Mesenchymal stem cell (in vitro differentiated cells and primary cell): ENCODE data around the gene COL4A5.

Experiments used
- DNase-seq: peaks from one replicate; pipeline ENCODE4 v3.0.0-alpha.2; 2013
- H2AFZ ChIP-seq: one replicate; pipeline ENCODE4 v1.6.1; 2013; ENCODE audit warnings: low read depth, mild to moderate bottlenecking, control low read depth, inconsistent platforms, low read length, moderate library complexity
- H2AK5ac ChIP-seq: 2 replicates; pipeline ENCODE4 v1.6.1; 2013; ENCODE audit warnings: low read length, moderate library complexity, mild to moderate bottlenecking, inconsistent platforms; ENCODE audit not compliant: severe bottlenecking
- H2BK120ac ChIP-seq: one replicate; pipeline ENCODE4 v1.6.1; 2013; ENCODE audit warnings: low read depth, mild to moderate bottlenecking, inconsistent platforms, low read length, moderate library complexity
- H2BK12ac ChIP-seq, 2 experiments: one replicate each; pipeline ENCODE4 v1.6.1; 2013; ENCODE audit warnings: inconsistent platforms in 2 of 2, low read length in 2 of 2, mild to moderate bottlenecking in 2 of 2, moderate library complexity in 2 of 2, control low read depth in 1 of 2
- H2BK15ac ChIP-seq: one replicate; pipeline ENCODE4 v1.6.1; 2013; ENCODE audit warnings: mild to moderate bottlenecking, low read depth, inconsistent platforms; ENCODE audit not compliant: poor library complexity, severe bottlenecking
- H2BK5ac ChIP-seq: 2 replicates; pipeline ENCODE4 v1.6.1; 2013; ENCODE audit warnings: low read depth, mild to moderate bottlenecking, low read length, control low read depth, inconsistent platforms; ENCODE audit not compliant: poor library complexity, severe bottlenecking
- H3K14ac ChIP-seq, 2 experiments: one replicate each; pipeline ENCODE4 v1.6.1; 2013; ENCODE audit warnings: inconsistent platforms in 2 of 2, low read length in 2 of 2, control low read depth in 1 of 2, mild to moderate bottlenecking in 1 of 2, moderate library complexity in 1 of 2
- H3K18ac ChIP-seq, 2 experiments: one replicate each; pipeline ENCODE4 v1.6.1; 2013; ENCODE audit warnings: inconsistent platforms in 2 of 2, low read length in 2 of 2, control low read depth in 1 of 2, low read depth in 1 of 2, mild to moderate bottlenecking in 1 of 2
- H3K23ac ChIP-seq, 2 experiments: one replicate each; pipeline ENCODE4 v1.6.1; 2013; ENCODE audit warnings: inconsistent platforms in 2 of 2, low read length in 2 of 2, mild to moderate bottlenecking in 2 of 2, moderate library complexity in 2 of 2, control low read depth in 1 of 2
- H3K27ac ChIP-seq: 2 replicates; pipeline ENCODE4 v1.5.1; 2013; ENCODE audit warnings: mild to moderate bottlenecking, moderate library complexity, low read length, control low read depth, inconsistent platforms; ENCODE audit not compliant: poor library complexity, severe bottlenecking
- H3K27me3 ChIP-seq, 2 experiments: 2 replicates each; pipeline versions ENCODE4 v1.6.1 to v1.7.0; 2013; ENCODE audit warnings: low read length in 2 of 2, mild to moderate bottlenecking in 2 of 2, moderate library complexity in 2 of 2, control low read depth in 1 of 2, inconsistent platforms in 1 of 2; ENCODE audit not compliant: control insufficient read depth in 1 of 2, insufficient read depth in 1 of 2
- H3K36me3 ChIP-seq, 2 experiments: 2 replicates each; pipeline versions ENCODE4 v1.6.1 to v1.7.0; 2013; ENCODE audit warnings: low read length in 2 of 2, control low read depth in 1 of 2, inconsistent platforms in 1 of 2, low read depth in 1 of 2, mild to moderate bottlenecking in 1 of 2; ENCODE audit not compliant: insufficient read depth in 2 of 2, control insufficient read depth in 1 of 2
- H3K4ac ChIP-seq, 2 experiments: one replicate each; pipeline ENCODE4 v1.6.1; 2013; ENCODE audit warnings: inconsistent platforms in 2 of 2, low read length in 2 of 2, mild to moderate bottlenecking in 2 of 2, moderate library complexity in 2 of 2, control low read depth in 1 of 2, low read depth in 1 of 2
- H3K4me1 ChIP-seq: 2 replicates; pipeline ENCODE4 v1.6.1; 2013; ENCODE audit warnings: low read depth, low read length, control low read depth; ENCODE audit not compliant: control insufficient read depth, insufficient read depth
- H3K4me2 ChIP-seq: 2 replicates; pipeline ENCODE4 v1.6.1; 2013; ENCODE audit warnings: low read length, mild to moderate bottlenecking, inconsistent platforms; ENCODE audit not compliant: poor library complexity, severe bottlenecking
- H3K4me3 ChIP-seq, 2 experiments: 2 replicates each; pipeline versions ENCODE4 v1.5.1 to v1.7.0; 2013; ENCODE audit warnings: low read length in 2 of 2, mild to moderate bottlenecking in 2 of 2, control low read depth in 1 of 2, low read depth in 1 of 2; ENCODE audit not compliant: insufficient read depth in 1 of 2
- H3K79me1 ChIP-seq: replicated peaks from 2 replicates; pipeline ENCODE4 v1.6.1; 2013; ENCODE audit warnings: mild to moderate bottlenecking, control low read depth, low read length, inconsistent platforms; ENCODE audit not compliant: poor library complexity, severe bottlenecking
- H3K9ac ChIP-seq: 2 replicates; pipeline ENCODE4 v1.7.0; 2013; ENCODE audit warnings: mild to moderate bottlenecking, low read length, moderate library complexity
- H3K9me3 ChIP-seq: 2 replicates; pipeline ENCODE4 v1.7.0; 2013; ENCODE audit warnings: mild to moderate bottlenecking, low read length; ENCODE audit not compliant: control insufficient read depth
- H4K8ac ChIP-seq: one replicate; pipeline ENCODE4 v1.6.1; 2013; ENCODE audit warnings: inconsistent platforms, mild to moderate bottlenecking, low read length, moderate library complexity
- H4K91ac ChIP-seq: one replicate; pipeline ENCODE4 v1.6.1; 2013; ENCODE audit warnings: mild to moderate bottlenecking, low read length, inconsistent platforms
- WGBS: methylation state at CpG from one replicate; pipeline ENCODE4 v1.1.7; 2013; ENCODE audit warnings: mixed read lengths; 5-methylcytosine and 5-hydroxymethylcytosine counted together

Gene COL4A5

GRCh38 chrX:108415891-108416290, 23.7 kb upstream of the COL4A5 start:
- Histone ChIP-seq H3K18ac (no peak overlapping the region), H3K4me3 (no peak overlapping the region), H3K23ac (no peak overlapping the region), H2BK5ac (no peak overlapping the region), H3K4me1 (no peaks in the 10 kb centered on the region), H3K27ac (no peak overlapping the region), H3K79me1 (no peaks in the 10 kb centered on the region), H2BK120ac (no peak overlapping the region), H3K27me3 (peaks cover 0 to 12% of the 10 kb centered on the region in 2 experiments), H3K9me3 (no peaks in the 10 kb centered on the region), H2BK15ac (no peak overlapping the region), H4K8ac (no peak overlapping the region), H4K91ac (no peak overlapping the region), H3K36me3 (no peaks in the 10 kb centered on the region), H3K14ac (no peak overlapping the region), H3K4me2 (no peak overlapping the region), H2AFZ (no peak overlapping the region), H2AK5ac (no peak overlapping the region), H3K9ac (no peak overlapping the region), H3K4ac (no peak overlapping the region), H2BK12ac (no peak overlapping the region)
- DNase-seq: peak; percentile 28
- 75% methylated on average over 2 of the region's 2 CpGs for WGBS

GRCh38 chrX:108417257-108417656, 22.4 kb upstream of the COL4A5 start:
- Histone ChIP-seq H3K4me3 (no peak overlapping the region), H3K23ac (no peak overlapping the region), H2BK12ac (no peak overlapping the region), H3K14ac (no peak overlapping the region), H3K4me2 (no peak overlapping the region), H3K9ac (no peak overlapping the region), H2BK5ac (no peak overlapping the region), H3K36me3 (no peaks in the 10 kb centered on the region), H3K27me3 (peaks cover 0 to 12% of the 10 kb centered on the region in 2 experiments), H3K4ac (no peak overlapping the region), H4K8ac (no peak overlapping the region), H3K27ac (no peak overlapping the region), H2BK15ac (no peak overlapping the region), H3K79me1 (no peaks in the 10 kb centered on the region), H3K4me1 (no peaks in the 10 kb centered on the region), H3K18ac (no peak overlapping the region), H2AK5ac (no peak overlapping the region), H4K91ac (no peak overlapping the region), H2AFZ (no peak overlapping the region), H3K9me3 (no peaks in the 10 kb centered on the region), H2BK120ac (no peak overlapping the region)
- WGBS: no CpG with 5 or more reads among the region's 1 CpG
- no peak for DNase-seq

GRCh38 chrX:108419401-108419800, 20.2 kb upstream of the COL4A5 start:
- no peak overlapping the region for H2BK15ac ChIP-seq
- no peak overlapping the region for H4K8ac ChIP-seq
- H3K9me3 ChIP-seq: no peaks in the 10 kb centered on the region
- H3K4me2 ChIP-seq: no peak overlapping the region
- H2AK5ac ChIP-seq: no peak overlapping the region
- no peak overlapping the region for H3K4ac ChIP-seq
- H4K91ac ChIP-seq: no peak overlapping the region
- H3K79me1 ChIP-seq: no peaks in the 10 kb centered on the region
- no peak overlapping the region for H3K14ac ChIP-seq
- no peak for DNase-seq
- H3K18ac ChIP-seq: no peak overlapping the region
- no peak overlapping the region for H2AFZ ChIP-seq
- no peaks in the 10 kb centered on the region for H3K4me1 ChIP-seq
- H3K27me3 ChIP-seq: peaks cover 0 to 20% of the 10 kb centered on the region in 2 experiments
- H3K27ac ChIP-seq: no peak overlapping the region
- H3K36me3 ChIP-seq: no peaks in the 10 kb centered on the region
- WGBS: no CpG with 5 or more reads among the region's 1 CpG
- H3K9ac ChIP-seq: no peak overlapping the region
- H2BK12ac ChIP-seq: no peak overlapping the region
- no peak overlapping the region for H2BK5ac ChIP-seq
- H2BK120ac ChIP-seq: no peak overlapping the region
- H3K23ac ChIP-seq: no peak overlapping the region
- no peak overlapping the region for H3K4me3 ChIP-seq

GRCh38 chrX:108420481-108420880, 19.2 kb upstream of the COL4A5 start:
- no peak overlapping the region for H3K4me2 ChIP-seq
- H3K79me1 ChIP-seq: no peaks in the 10 kb centered on the region
- 100% methylated on average over 1 of the region's 1 CpG for WGBS
- no peak overlapping the region for H3K4ac ChIP-seq
- no peak overlapping the region for H3K9ac ChIP-seq
- no peaks in the 10 kb centered on the region for H3K36me3 ChIP-seq
- no peak overlapping the region for H3K18ac ChIP-seq
- no peak overlapping the region for H2BK5ac ChIP-seq
- H3K27me3 ChIP-seq: peaks cover 0 to 15% of the 10 kb centered on the region in 2 experiments
- H3K27ac ChIP-seq: no peak overlapping the region
- no peak overlapping the region for H2AFZ ChIP-seq
- H3K14ac ChIP-seq: no peak overlapping the region
- no peak overlapping the region for H2BK15ac ChIP-seq
- no peak overlapping the region for H2AK5ac ChIP-seq
- H3K4me3 ChIP-seq: no peak overlapping the region
- no peak overlapping the region for H2BK120ac ChIP-seq
- H4K8ac ChIP-seq: no peak overlapping the region
- H3K4me1 ChIP-seq: no peaks in the 10 kb centered on the region
- no peak overlapping the region for H3K23ac ChIP-seq
- H4K91ac ChIP-seq: no peak overlapping the region
- H2BK12ac ChIP-seq: no peak overlapping the region
- no peak for DNase-seq
- H3K9me3 ChIP-seq: no peaks in the 10 kb centered on the region
